ENCODE measurements around the gene DLG1. TPM values are rescaled to one million over a fixed set of nuclear protein-coding genes. Genes with fewer than 3 reads are reported as not detected.
A peak's percentile ranks its signal among the peaks of the same experiment; 100 is the strongest.

DLG1 gene
- total RNA-seq, 1 donor from 2014 or later = 114 TPM

- no peaks in the 10 kb centered on the region for H3K36me3 Mint-ChIP-seq
- no peaks in the 10 kb centered on the region for H3K9me3 Mint-ChIP-seq
- DNase-seq (ENCODE audit: low spot score in 2 of 2, unreplicated experiment in 2 of 2) = no peak
- no peak overlapping the region for H3K4me3 Mint-ChIP-seq
- peaks cover 2% of the 10 kb centered on the region for H3K4me1 Mint-ChIP-seq
- no peak for TF ChIP-seq CTCF (IDR thresholded peaks at IDR 0.05; ENCODE audit: unreplicated experiment)
- H3K27ac Mint-ChIP-seq = no peak overlapping the region
- no peaks in the 10 kb centered on the region for H3K27me3 Mint-ChIP-seq (ENCODE audit: low read depth)
Measured at GRCh38 chr3:196995646-196996355, 302.6 kb downstream of the DLG1 start.

GRCh38 chr3:196995027-196995426, 303.4 kb downstream of the DLG1 start:
- H3K27me3 Mint-ChIP-seq (ENCODE audit: low read depth) = no peaks in the 10 kb centered on the region
- H3K36me3 Mint-ChIP-seq = no peaks in the 10 kb centered on the region
- H3K4me3 Mint-ChIP-seq = no peak overlapping the region
- H3K4me1 Mint-ChIP-seq = peaks cover 2% of the 10 kb centered on the region
- no peak for TF ChIP-seq CTCF (IDR thresholded peaks at IDR 0.05; ENCODE audit: unreplicated experiment)
- DNase-seq (ENCODE audit: low spot score in 2 of 2, unreplicated experiment in 2 of 2) = no peak
- H3K9me3 Mint-ChIP-seq = no peaks in the 10 kb centered on the region
- no peak overlapping the region for H3K27ac Mint-ChIP-seq

- H3K4me1 Mint-ChIP-seq = peaks cover 2% of the 10 kb centered on the region
- H3K27me3 Mint-ChIP-seq (ENCODE audit: low read depth) = no peaks in the 10 kb centered on the region
- H3K4me3 Mint-ChIP-seq = no peak overlapping the region
- DNase-seq (ENCODE audit: low spot score in 2 of 2, unreplicated experiment in 2 of 2) = no peak
- TF ChIP-seq CTCF (IDR thresholded peaks at IDR 0.05; ENCODE audit: unreplicated experiment) = no peak
- H3K36me3 Mint-ChIP-seq = no peaks in the 10 kb centered on the region
- no peaks in the 10 kb centered on the region for H3K9me3 Mint-ChIP-seq
- H3K27ac Mint-ChIP-seq = peak overlapping the region; percentile 55
Measured at GRCh38 chr3:196994056-196994455, 304.4 kb downstream of the DLG1 start.

Small RNA genes within 50 kb of the gene (microRNA-seq; reads per million reads assigned to microRNA genes)
- gene MIR4797 = not detected
